ENCODE results near the gene ARL6IP5.

- TF ChIP-seq, protein P1, sequence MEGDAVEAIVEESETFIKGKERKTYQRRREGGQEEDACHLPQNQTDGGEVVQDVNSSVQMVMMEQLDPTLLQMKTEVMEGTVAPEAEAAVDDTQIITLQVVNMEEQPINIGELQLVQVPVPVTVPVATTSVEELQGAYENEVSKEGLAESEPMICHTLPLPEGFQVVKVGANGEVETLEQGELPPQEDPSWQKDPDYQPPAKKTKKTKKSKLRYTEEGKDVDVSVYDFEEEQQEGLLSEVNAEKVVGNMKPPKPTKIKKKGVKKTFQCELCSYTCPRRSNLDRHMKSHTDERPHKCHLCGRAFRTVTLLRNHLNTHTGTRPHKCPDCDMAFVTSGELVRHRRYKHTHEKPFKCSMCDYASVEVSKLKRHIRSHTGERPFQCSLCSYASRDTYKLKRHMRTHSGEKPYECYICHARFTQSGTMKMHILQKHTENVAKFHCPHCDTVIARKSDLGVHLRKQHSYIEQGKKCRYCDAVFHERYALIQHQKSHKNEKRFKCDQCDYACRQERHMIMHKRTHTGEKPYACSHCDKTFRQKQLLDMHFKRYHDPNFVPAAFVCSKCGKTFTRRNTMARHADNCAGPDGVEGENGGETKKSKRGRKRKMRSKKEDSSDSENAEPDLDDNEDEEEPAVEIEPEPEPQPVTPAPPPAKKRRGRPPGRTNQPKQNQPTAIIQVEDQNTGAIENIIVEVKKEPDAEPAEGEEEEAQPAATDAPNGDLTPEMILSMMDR (IDR thresholded peaks at IDR 0.05; ENCODE audit: extremely low read depth in 1 of 2, insufficient read depth in 1 of 2, low read depth in 1 of 2, low read length in 2 of 2): no peak
- TF ChIP-seq JUN (IDR thresholded peaks at IDR 0.05; ENCODE audit: borderline replicate concordance, insufficient read depth, insufficient read length, low read depth) (no peak), POLR2A (IDR thresholded peaks at IDR 0.05; ENCODE audit: low read depth, low read length) (peak; percentile 86), EZH2 (IDR thresholded peaks at IDR 0.05; ENCODE audit: borderline replicate concordance, low read depth, low read length, severe bottlenecking) (no peak), POLR2AphosphoS5 (IDR thresholded peaks at IDR 0.05; ENCODE audit: insufficient read depth, low read depth, low read length) (peak; percentile 81)
- TF ChIP-seq, protein P2, sequence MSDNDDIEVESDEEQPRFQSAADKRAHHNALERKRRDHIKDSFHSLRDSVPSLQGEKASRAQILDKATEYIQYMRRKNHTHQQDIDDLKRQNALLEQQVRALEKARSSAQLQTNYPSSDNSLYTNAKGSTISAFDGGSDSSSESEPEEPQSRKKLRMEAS (IDR thresholded peaks at IDR 0.05; ENCODE audit: insufficient read depth, insufficient read length): peak; percentile 14
Measured at GRCh38 chr3:69080233-69080920, 4.4 kb upstream of the ARL6IP5 start, which contains the start of gene UBA3.
